GM21360 (cell line): ENCODE results near the gene SHC4.
A peak's percentile ranks its signal among the peaks of the same experiment; 100 is the strongest.
"Not testable (repeated sequence)": the region's sequence is repeated elsewhere in the genome, so short reads cannot be mapped to it uniquely, and the experiment has no call there.

Experiments
- ATAC-seq: cut with Tn5 transposase; IDR thresholded peaks from one replicate; pipeline ENCODE4 v1.9.1; 2021; ENCODE audit warnings: mild to moderate bottlenecking, moderate library complexity; ENCODE audit not compliant: unreplicated experiment

The SHC4 gene

GRCh38 chr15:48802257-48802656 is 161.5 kb downstream of the SHC4 start:
- no peak for ATAC-seq

GRCh38 chr15:48800811-48801455 is 162.8 kb downstream of the SHC4 start:
- no peak for ATAC-seq

- no peak for ATAC-seq
Observed at GRCh38 chr15:48800245-48800644, 163.5 kb downstream of the SHC4 start.

- ATAC-seq = no peak
Observed at GRCh38 chr15:48798319-48798718, 165.4 kb downstream of the SHC4 start.

GRCh38 chr15:48796930-48797329 is 166.8 kb downstream of the SHC4 start:
- no peak for ATAC-seq

- ATAC-seq = no peak
Observed at GRCh38 chr15:48796521-48796920, 167.2 kb downstream of the SHC4 start.

GRCh38 chr15:48795901-48796300 is 167.8 kb downstream of the SHC4 start:
- ATAC-seq = no peak

- ATAC-seq = peak; percentile 95
Observed at GRCh38 chr15:48794697-48795134, 169.0 kb downstream of the SHC4 start.

GRCh38 chr15:48792408-48792807 is 171.3 kb downstream of the SHC4 start:
- no peak for ATAC-seq

GRCh38 chr15:48790466-48791115 is 173.1 kb downstream of the SHC4 start:
- not testable (repeated sequence) for ATAC-seq

GRCh38 chr15:48785712-48786111 is 178.0 kb downstream of the SHC4 start:
- ATAC-seq = no peak

GRCh38 chr15:48785195-48785594 is 178.5 kb downstream of the SHC4 start:
- ATAC-seq = no peak

- no peak for ATAC-seq
Observed at GRCh38 chr15:48784756-48785155, 179.0 kb downstream of the SHC4 start.

GRCh38 chr15:48782911-48783310 is 180.8 kb downstream of the SHC4 start:
- no peak for ATAC-seq

GRCh38 chr15:48781481-48782081 is 182.1 kb downstream of the SHC4 start:
- ATAC-seq = no peak

- no peak for ATAC-seq
Observed at GRCh38 chr15:48781017-48781416, 182.7 kb downstream of the SHC4 start.

GRCh38 chr15:48778331-48778730 is 185.4 kb downstream of the SHC4 start:
- ATAC-seq = no peak

- ATAC-seq = no peak
Observed at GRCh38 chr15:48777645-48778330, 185.9 kb downstream of the SHC4 start.

- no peak for ATAC-seq
Observed at GRCh38 chr15:48775546-48775945, 188.2 kb downstream of the SHC4 start.

- no peak for ATAC-seq
Observed at GRCh38 chr15:48774484-48774883, 189.2 kb downstream of the SHC4 start.
